Measurements from ENCODE around the gene KCNAB1.

The KCNAB1 gene

GRCh38 chr3:156215751-156216150, 95.4 kb downstream of the KCNAB1 start:
- no peaks in the 10 kb centered on the region for H3K9me3 ChIP-seq (ENCODE audit: insufficient read depth, low read depth, low read length)
- H3K27me3 ChIP-seq (ENCODE audit: insufficient read depth, low read length, poor library complexity, severe bottlenecking) = no peaks in the 10 kb centered on the region
- H3K79me2 ChIP-seq (ENCODE audit: insufficient read depth, low read length) = no peaks in the 10 kb centered on the region
- no peak overlapping the region for H3K4me2 ChIP-seq (ENCODE audit: low read depth, low read length, poor library complexity, severe bottlenecking)
- peaks cover 37% of the 10 kb centered on the region for H3K4me1 ChIP-seq (ENCODE audit: insufficient read depth, low read length, poor library complexity, severe bottlenecking)
- no peaks in the 10 kb centered on the region for H3K36me3 ChIP-seq (ENCODE audit: insufficient read depth, low read length)
- H4K20me1 ChIP-seq (ENCODE audit: insufficient read depth, low read length, poor library complexity, severe bottlenecking) = no peaks in the 10 kb centered on the region
- H3K4me3 ChIP-seq (ENCODE audit: low read length, poor library complexity, severe bottlenecking) = no peak overlapping the region
- no peaks in the 10 kb centered on the region for H3F3A ChIP-seq (ENCODE audit: low read depth)
- no peak overlapping the region for H3K9ac ChIP-seq (ENCODE audit: low read depth, low read length, poor library complexity, severe bottlenecking)
- H2AFZ ChIP-seq (ENCODE audit: low read length) = no peak overlapping the region
- TF ChIP-seq, protein P1, sequence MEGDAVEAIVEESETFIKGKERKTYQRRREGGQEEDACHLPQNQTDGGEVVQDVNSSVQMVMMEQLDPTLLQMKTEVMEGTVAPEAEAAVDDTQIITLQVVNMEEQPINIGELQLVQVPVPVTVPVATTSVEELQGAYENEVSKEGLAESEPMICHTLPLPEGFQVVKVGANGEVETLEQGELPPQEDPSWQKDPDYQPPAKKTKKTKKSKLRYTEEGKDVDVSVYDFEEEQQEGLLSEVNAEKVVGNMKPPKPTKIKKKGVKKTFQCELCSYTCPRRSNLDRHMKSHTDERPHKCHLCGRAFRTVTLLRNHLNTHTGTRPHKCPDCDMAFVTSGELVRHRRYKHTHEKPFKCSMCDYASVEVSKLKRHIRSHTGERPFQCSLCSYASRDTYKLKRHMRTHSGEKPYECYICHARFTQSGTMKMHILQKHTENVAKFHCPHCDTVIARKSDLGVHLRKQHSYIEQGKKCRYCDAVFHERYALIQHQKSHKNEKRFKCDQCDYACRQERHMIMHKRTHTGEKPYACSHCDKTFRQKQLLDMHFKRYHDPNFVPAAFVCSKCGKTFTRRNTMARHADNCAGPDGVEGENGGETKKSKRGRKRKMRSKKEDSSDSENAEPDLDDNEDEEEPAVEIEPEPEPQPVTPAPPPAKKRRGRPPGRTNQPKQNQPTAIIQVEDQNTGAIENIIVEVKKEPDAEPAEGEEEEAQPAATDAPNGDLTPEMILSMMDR (conservative IDR thresholded peaks at IDR 0.05; ENCODE audit: low read length) = no peak
- no peak for TF ChIP-seq EZH2phosphoT487 (IDR thresholded peaks at IDR 0.05; ENCODE audit: borderline replicate concordance)
- H3K9me2 ChIP-seq (replicated peaks; ENCODE audit: low read depth, low read length) = no peaks in the 10 kb centered on the region

- H3K36me3 ChIP-seq (ENCODE audit: insufficient read depth, low read length) = no peaks in the 10 kb centered on the region
- no peak overlapping the region for H2AFZ ChIP-seq (ENCODE audit: low read length)
- TF ChIP-seq, protein P1 (conservative IDR thresholded peaks at IDR 0.05; ENCODE audit: low read length) = no peak
- TF ChIP-seq EZH2phosphoT487 (IDR thresholded peaks at IDR 0.05; ENCODE audit: borderline replicate concordance) = no peak
- H3K27me3 ChIP-seq (ENCODE audit: insufficient read depth, low read length, poor library complexity, severe bottlenecking) = no peaks in the 10 kb centered on the region
- H3K79me2 ChIP-seq (ENCODE audit: insufficient read depth, low read length) = no peaks in the 10 kb centered on the region
- H3K9me3 ChIP-seq (ENCODE audit: insufficient read depth, low read depth, low read length) = no peaks in the 10 kb centered on the region
- peaks cover 32% of the 10 kb centered on the region for H3K4me1 ChIP-seq (ENCODE audit: insufficient read depth, low read length, poor library complexity, severe bottlenecking)
- no peaks in the 10 kb centered on the region for H3K9me2 ChIP-seq (replicated peaks; ENCODE audit: low read depth, low read length)
- no peak overlapping the region for H3K9ac ChIP-seq (ENCODE audit: low read depth, low read length, poor library complexity, severe bottlenecking)
- no peaks in the 10 kb centered on the region for H4K20me1 ChIP-seq (ENCODE audit: insufficient read depth, low read length, poor library complexity, severe bottlenecking)
- H3K4me2 ChIP-seq (ENCODE audit: low read depth, low read length, poor library complexity, severe bottlenecking) = no peak overlapping the region
- H3K4me3 ChIP-seq (ENCODE audit: low read length, poor library complexity, severe bottlenecking) = no peak overlapping the region
- no peaks in the 10 kb centered on the region for H3F3A ChIP-seq (ENCODE audit: low read depth)
Measured at GRCh38 chr3:156216216-156216615, 95.8 kb downstream of the KCNAB1 start.

DNA sequence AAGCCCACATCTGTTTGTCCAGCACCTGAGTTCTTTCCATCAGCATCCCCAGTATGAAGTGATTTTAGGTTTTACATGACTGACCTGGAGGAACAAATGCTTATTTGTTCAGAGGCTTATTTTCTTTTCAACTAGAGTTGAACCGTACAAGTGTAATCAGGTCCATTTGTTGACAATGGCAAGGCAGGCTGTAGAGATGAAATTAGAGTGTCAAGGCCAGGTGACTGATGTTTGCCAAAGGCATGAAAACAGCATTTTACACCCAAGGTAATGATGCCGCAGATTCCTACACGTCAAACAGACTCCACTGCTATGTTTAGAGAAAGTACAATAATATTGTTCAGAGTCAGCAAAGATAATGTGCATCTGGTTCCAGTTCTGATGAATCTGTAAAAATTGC, 96.5 kb downstream of the KCNAB1 start:
- TF ChIP-seq, protein P1 (conservative IDR thresholded peaks at IDR 0.05; ENCODE audit: low read length) = no peak
- no peak for TF ChIP-seq EZH2phosphoT487 (IDR thresholded peaks at IDR 0.05; ENCODE audit: borderline replicate concordance)
- H3K4me2 ChIP-seq (ENCODE audit: low read depth, low read length, poor library complexity, severe bottlenecking) = no peak overlapping the region
- H3K79me2 ChIP-seq (ENCODE audit: insufficient read depth, low read length) = no peaks in the 10 kb centered on the region
- no peaks in the 10 kb centered on the region for H3K36me3 ChIP-seq (ENCODE audit: insufficient read depth, low read length)
- H3K9me3 ChIP-seq (ENCODE audit: insufficient read depth, low read depth, low read length) = no peaks in the 10 kb centered on the region
- no peak overlapping the region for H2AFZ ChIP-seq (ENCODE audit: low read length)
- H3F3A ChIP-seq (ENCODE audit: low read depth) = no peaks in the 10 kb centered on the region
- no peak overlapping the region for H3K4me3 ChIP-seq (ENCODE audit: low read length, poor library complexity, severe bottlenecking)
- no peaks in the 10 kb centered on the region for H3K9me2 ChIP-seq (replicated peaks; ENCODE audit: low read depth, low read length)
- no peak overlapping the region for H3K9ac ChIP-seq (ENCODE audit: low read depth, low read length, poor library complexity, severe bottlenecking)
- H3K4me1 ChIP-seq (ENCODE audit: insufficient read depth, low read length, poor library complexity, severe bottlenecking) = peaks cover 27% of the 10 kb centered on the region
- no peaks in the 10 kb centered on the region for H4K20me1 ChIP-seq (ENCODE audit: insufficient read depth, low read length, poor library complexity, severe bottlenecking)
- no peaks in the 10 kb centered on the region for H3K27me3 ChIP-seq (ENCODE audit: insufficient read depth, low read length, poor library complexity, severe bottlenecking)

Data from Loucy (cell line).